T-helper 22 cell (primary cell): Measurements from ENCODE around the gene C20orf204.

Experiments used
- DNase-seq: peaks from one replicate; pipeline ENCODE4 v3.0.0-alpha.2; 2020; ENCODE audit warnings: low read depth

C20orf204 gene

DNA sequence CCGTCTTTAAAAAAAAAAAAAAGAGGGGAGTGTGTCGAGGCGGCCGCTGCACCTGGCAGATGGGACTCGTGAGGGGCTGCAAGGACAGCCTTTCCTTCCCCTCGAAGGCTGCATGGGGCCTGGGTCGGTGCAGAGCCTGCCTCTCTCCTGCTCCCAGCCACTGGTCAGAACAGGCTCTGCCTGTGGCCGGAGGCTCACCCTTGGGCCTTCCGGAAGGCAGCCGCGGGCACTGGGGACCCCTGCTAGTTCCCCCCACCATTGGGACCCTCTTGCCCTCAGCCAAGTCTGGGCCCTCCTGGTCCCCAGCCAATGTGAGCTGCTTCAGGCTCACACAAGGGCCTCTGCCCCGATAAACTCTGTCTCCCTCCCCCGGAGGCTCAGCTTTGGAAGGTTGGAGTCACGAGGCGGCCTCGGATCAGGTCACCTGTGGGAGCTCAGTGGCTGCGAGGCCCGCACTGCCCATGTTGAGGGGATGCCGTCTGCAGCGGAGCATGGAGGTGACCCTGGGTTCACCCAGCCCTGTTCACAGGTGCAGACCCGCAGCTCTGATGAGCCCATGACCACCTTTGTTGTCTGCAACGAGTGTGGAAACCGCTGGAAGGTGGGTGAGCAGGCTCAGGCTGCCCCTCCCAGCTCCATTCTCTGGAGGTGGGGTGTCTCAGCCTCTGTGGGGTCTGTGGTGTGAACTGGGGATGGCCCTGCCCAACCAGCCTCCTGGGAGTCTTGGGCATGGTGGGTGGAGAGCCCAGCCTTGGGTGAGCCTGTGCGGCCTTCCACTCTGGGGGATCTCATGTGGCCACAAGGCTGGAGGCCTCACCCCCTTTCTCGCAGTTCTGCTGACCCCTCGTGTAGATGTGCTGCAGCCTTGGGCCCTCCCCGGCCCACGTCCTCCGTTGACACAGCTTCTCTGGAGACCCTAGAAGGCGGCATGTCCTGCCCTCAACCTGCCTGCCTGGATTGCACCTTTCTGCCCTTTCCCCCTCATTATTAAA lies 35.7 kb downstream of the C20orf204 start:
- DNase-seq, result no peak

DNA sequence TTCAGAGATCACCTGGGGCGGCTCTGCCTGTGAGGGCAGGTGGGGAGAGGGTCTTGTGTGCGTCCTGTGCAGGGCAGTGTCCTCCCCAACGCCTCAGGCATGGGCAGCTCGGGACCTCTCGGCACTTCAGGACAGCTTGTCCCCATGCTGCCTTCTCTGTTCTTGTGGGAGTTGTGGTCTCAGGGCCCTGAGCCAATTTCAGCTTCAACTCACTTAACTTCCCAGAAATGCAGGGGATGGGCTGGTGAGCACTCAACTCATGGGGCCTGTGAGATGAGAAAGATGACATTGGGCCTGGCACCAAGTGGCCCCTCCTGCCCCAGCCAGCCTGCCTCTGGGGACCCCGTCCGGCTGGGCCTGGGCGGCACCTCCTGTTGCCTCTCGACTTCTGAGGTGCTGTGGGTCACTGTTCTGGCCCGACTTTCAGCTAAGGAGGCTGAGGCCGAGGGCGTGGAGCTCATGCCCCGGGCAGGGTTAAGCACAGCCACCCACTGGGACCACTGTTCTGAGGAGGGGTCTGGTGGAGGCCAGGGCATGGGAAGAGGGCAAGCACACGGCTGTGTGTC lies 36.6 kb downstream of the C20orf204 start:
- DNase-seq, result no peak

- DNase-seq, result no peak
These were observed 37.6 kb downstream of the C20orf204 start for GRCh38 chr20:64073476-64074183.

DNA sequence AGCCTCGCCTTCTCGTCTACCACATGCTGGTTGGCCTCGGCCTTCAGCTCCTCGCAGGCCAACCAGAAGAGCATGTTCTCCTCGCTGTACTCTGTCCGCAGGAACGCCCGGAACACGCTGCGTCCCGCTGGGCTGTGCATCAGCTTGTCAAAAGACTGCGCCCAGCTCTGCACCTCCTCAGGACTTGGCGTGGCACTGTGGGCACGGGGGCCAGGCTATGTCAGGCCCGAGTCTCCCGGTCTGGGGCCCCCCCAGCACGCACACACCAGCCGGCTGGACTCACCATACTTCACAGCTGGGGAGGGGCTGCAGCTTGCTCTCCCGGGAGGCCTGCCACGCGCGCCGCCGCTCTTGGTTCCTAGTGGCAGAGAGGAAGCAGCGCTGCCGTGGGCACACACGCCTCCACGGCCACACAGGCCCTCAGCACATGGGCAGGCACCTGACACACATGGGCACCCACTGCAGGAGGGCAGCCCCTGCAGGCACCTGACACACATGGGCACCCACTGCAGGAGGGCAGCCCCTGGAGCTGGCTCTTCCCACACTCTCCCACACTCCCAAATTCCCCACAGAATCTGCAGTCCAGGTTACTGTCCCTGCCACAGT lies 38.3 kb downstream of the C20orf204 start:
- DNase-seq, result no peak

DNA sequence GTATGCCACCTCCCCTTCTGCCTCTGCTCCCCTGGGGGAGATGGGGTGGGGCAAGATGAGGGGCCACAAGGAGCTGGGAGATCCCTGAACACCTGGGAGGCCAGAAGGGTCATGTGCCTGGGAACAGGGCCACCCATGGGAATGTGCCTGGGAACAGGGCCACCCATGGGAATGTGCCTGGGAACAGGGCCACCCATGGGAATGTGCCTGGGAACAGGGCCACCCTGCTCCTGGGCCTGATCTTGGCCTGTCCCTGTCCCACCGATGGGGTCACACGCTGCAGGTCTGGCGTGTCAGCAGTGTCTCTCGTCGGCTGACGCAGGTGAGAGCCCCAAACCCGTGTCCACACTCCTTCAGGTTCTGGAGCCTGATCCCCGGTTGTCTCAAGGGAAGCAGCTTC lies 39.0 kb downstream of the C20orf204 start:
- no peak for DNase-seq

DNA sequence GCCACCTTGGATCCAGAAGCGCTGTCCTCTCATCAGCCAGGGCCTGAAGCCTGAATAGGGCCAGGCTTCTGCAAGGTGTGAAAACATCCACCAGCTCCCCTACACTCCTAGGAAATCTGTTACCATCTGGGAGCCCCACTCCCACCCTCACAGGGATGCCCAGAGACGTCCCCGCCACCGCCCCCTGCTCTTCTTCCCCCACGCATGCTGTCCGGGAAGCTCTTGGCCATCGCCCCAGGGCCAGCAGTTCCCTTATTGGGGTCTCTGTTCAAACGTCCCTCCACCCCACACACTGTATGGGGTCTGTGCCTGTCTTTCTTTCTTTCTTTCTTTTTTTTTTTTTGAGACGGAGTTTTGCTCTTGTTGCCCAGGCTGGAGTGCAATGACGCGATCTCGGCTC lies 39.6 kb downstream of the C20orf204 start:
- DNase-seq, result no peak

GRCh38 chr20:64076061-64076997 lies 40.3 kb downstream of the C20orf204 start:
- DNase-seq, result no peak

GRCh38 chr20:64077094-64077493 lies 41.1 kb downstream of the C20orf204 start:
- DNase-seq, result no peak

- no peak for DNase-seq
These were observed 41.5 kb downstream of the C20orf204 start for GRCh38 chr20:64077541-64077875.

DNA sequence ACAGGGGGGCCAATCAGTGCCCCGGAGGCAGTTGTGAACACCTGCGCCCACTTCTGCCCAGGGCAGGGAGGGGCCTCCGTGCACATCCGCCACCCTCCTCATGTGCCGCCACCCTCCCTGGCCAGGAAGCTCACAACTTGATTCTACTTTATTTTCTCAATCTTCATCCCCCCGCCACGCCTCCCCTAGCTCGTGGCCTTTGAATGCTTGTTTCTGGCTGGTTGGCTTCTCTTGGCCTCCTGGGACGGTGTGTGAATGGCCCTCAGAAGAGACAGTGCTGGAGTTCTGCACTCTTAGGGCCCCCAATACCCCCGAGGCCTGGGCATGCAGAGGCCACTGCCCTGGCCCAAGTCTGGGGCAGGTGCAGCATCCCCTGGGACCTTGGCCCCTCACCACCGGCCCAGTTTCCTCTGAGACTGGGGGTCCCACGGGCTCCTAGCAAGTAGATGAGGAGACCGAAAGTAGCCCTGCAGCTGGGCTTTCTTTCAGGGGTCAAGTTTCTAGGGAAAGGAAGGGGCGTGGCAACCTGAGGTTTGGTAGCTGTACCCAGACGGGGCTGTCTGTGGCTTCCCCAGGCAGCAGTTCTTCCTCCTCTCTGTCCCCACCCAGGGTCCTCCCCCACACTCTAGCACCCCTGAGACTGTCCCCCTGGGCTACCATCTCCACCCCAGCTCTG lies 42.0 kb downstream of the C20orf204 start:
- peak; percentile 48 for DNase-seq

DNA sequence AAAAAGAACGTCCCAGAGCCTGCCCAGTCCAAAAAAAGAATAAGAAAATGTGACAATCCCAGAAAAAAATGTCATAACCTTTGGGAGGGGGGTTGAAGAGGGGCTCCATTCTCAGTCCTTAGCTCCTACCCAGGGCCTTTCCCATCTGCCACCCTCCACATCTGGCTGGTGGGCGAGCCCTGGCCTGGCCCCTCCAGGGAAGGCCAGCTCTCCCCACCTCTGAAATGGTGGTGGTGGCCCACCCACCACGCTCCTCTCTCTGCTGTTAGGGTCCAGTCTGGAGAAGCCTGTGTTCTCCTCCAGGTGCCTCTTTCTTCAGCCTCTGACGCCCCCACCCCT lies 42.9 kb downstream of the C20orf204 start:
- no peak for DNase-seq

DNA sequence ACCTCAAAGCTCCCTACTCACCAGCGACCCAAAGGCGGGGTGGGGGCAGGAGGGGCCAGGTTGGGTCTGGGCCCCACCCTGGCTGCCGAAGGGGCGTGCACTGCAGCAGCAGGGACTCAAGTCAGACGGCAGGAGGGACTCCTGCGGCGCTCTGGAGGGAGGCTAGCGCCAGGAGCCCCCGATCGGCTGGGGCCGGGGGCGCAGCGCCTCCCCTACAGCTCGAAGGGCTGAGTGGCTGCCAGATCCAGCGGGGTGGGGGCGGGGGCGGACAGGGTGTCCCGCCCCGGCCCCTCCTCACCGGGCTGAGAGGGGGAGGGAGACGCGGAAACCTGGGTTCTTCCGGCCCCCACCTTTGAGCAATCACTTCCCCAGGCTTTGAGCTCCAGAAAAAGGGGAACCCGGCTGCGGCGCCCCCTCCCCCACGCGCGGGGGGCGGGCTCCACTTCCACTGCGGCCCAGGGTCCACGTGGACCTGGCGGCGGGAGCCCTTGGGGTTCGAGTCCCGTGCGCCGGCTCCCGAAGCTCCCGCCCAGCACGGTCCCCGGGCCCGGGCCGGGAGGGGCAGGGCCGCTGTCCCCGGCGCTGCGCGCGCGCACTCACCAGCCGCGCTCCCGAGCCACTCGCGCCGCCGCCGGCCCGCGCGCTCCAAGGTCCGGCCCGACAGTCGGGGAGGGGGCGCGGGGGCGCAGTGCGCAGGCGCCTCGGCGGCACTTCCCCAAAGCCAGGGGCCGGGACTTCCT lies 43.5 kb downstream of the C20orf204 start, which contains the start of gene RGS19:
Gene RGS19, minus strand, starts transcription at position 246 of the 740 bp plus-strand sequence. CDS start 2,632 bp downstream, outside the sequence.
- peak; percentile 69 for DNase-seq

- DNase-seq, result peak; percentile 63
These were observed 44.2 kb downstream of the C20orf204 start, which contains the start of gene OPRL1 for GRCh38 chr20:64080013-64080812. Gene OPRL1 (plus strand): TSS chr20:64080082. CDS start chr20:64092721, 12,639 bp downstream.

GRCh38 chr20:64080813-64081623 lies 45.0 kb downstream of the C20orf204 start:
- no peak for DNase-seq

DNA sequence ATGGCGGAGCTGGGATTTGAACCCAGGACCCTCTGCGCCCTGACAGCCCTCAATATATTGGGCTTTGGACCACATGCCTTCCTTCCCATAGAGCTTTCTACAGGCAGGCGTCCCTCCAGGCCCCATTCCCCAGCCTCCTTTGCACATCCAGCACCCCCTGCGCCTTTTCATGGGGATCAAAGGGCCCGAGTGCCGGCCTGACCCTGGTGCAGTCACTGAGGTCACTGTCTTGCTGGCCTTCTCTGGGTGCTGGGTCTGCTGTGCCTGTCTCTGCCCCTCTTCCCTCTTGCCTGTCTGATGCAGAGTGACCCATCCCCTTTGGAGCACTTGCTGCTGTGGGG lies 45.6 kb downstream of the C20orf204 start:
- DNase-seq, result no peak

GRCh38 chr20:64082126-64082731 lies 46.2 kb downstream of the C20orf204 start:
- DNase-seq, result no peak

DNA sequence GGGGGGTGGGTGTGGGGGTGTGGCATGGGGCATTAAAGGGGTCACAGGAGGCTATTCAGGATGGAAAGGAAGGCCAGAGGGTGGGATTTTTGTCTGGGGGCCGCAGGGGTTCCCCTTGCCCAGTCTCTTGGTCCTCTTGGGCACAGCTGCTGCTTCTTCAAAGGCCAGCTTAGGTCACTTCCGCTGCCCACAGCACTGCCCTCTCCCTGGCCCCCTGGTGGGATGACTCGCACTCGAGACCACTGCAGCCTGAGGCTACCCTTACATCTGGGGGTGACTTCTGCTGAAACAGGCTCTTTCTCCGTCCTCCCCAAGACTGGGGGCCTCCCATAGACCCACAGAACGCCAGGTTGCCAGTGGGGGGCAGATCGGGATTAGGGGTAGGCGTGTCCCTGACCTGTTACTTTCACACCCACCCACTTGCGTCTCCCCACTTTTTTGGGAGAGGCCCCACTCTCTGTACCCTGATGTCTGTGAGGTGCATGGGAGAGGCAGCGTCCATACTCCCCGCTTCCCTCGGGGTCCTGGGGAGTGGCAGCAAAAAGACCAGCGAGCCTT lies 46.9 kb downstream of the C20orf204 start:
- DNase-seq, result no peak
